HCT116 (cell line): ENCODE results near the gene ATXN2.

Experiments used
- ATF3 ChIP-seq: IDR thresholded peaks from 2 replicates; pipeline ENCODE4 v1.6.1; 2012
- CBX3 ChIP-seq: IDR thresholded peaks from 2 replicates; pipeline ENCODE4 v1.6.1; 2012; ENCODE audit warnings: low read depth
- CEBPB ChIP-seq: IDR thresholded peaks from 2 replicates; pipeline ENCODE4 v1.6.1; 2012; ENCODE audit warnings: low read depth
- CTCF ChIP-seq, 3 experiments: fragments of 200-600 bp in 1 of 3; sonication (generic) in 1 of 3; IDR thresholded peaks in 2 of 3; conservative IDR thresholded peaks in 1 of 3; 2 replicates each; pipeline ENCODE4 v1.5.1; 2012 to 2017; ENCODE audit warnings: low read depth in 2 of 3, low read length in 2 of 3, antibody characterized with exemption in 1 of 3, borderline replicate concordance in 1 of 3, control low read depth in 1 of 3, mild to moderate bottlenecking in 1 of 3, mixed read lengths in 1 of 3, mixed run types in 1 of 3, moderate library complexity in 1 of 3; ENCODE audit not compliant: insufficient read depth in 1 of 3
- EZH2 ChIP-seq: fragments of 200-600 bp; sonication (generic); IDR thresholded peaks from 2 replicates; pipeline ENCODE4 v1.6.1; 2017; ENCODE audit warnings: antibody characterized with exemption, mixed run types
- POLR2A ChIP-seq: IDR thresholded peaks from 2 replicates; pipeline ENCODE4 v1.7.0; 2011; ENCODE audit warnings: borderline replicate concordance; ENCODE audit not compliant: insufficient read depth, insufficient read length; ENCODE audit errors: extremely low read depth
- SIN3A ChIP-seq: IDR thresholded peaks from 2 replicates; pipeline ENCODE4 v1.6.1; 2012; ENCODE audit warnings: low read depth
- TCF7L2 ChIP-seq: IDR thresholded peaks from 2 replicates; pipeline ENCODE4 v1.7.0; 2011; ENCODE audit warnings: borderline replicate concordance, inconsistent platforms; ENCODE audit not compliant: insufficient read depth, insufficient read length; ENCODE audit errors: extremely low read depth

- TF ChIP-seq CTCF (IDR thresholded peaks at IDR 0.05 in 2 of 3, conservative IDR thresholded peaks at IDR 0.05 in 1 of 3; ENCODE audit: borderline replicate concordance in 1 of 3, insufficient read depth in 1 of 3, low read depth in 2 of 3, low read length in 2 of 3) = no peak
- TF ChIP-seq EZH2 = no peak
- TF ChIP-seq POLR2A = no peak
- TF ChIP-seq ATF3 = no peak
- no peak for TF ChIP-seq CEBPB
- TF ChIP-seq CBX3 = no peak
- no peak for TF ChIP-seq SIN3A
- TF ChIP-seq TCF7L2 = no peak
Measured at GRCh38 chr12:111454311-111454710, 144.8 kb downstream of the ATXN2 start.
